ENCODE results near the gene SLCO3A1. TPM values are rescaled to one million over a fixed set of nuclear protein-coding genes. Genes with fewer than 3 reads are reported as not detected.

SLCO3A1 gene
- total and polyA plus RNA-seq, 2 of the 8 experiments (the other 6 are each of a cell fraction or from before 2014, with no cell fraction given) = 15.1 to 20.4 TPM

GRCh38 chr15:92005154-92005553, 151.6 kb downstream of the SLCO3A1 start:
- H3K36me3 ChIP-seq (ENCODE audit: control insufficient read depth in 2 of 4, insufficient read depth in 4 of 4, low read length in 3 of 4) = no peaks in the 10 kb centered on the region
- no peak overlapping the region for H3K18ac ChIP-seq (ENCODE audit: extremely low read depth, low read length)
- 0 out of 4 replicates have a peak, but pooled peaks cover 0 to 8% of the 10 kb centered on the region in 2 experiments for H3K79me2 ChIP-seq (ENCODE audit: control insufficient read depth in 1 of 2, insufficient read depth in 2 of 2, low read length in 2 of 2)
- no peak overlapping the region for H2BK20ac ChIP-seq (ENCODE audit: low read length)
- ChIA-PET CTCF (ENCODE audit: partially characterized antibody) (interaction anchor here (1.0 to 2.2 kb wide), 10 partner anchors 8 to 299 kb away, joined by 3 to 7 read pairs (median 4); no protein-coding TSS in a partner anchor), POLR2A (ENCODE audit: partially characterized antibody) (no interaction called here)
- no peak overlapping the region for H3K4ac ChIP-seq (replicated peaks; ENCODE audit: insufficient read length, low read depth, low read length)
- no peaks in the 10 kb centered on the region for H3K23me2 ChIP-seq (ENCODE audit: low read depth, low read length)
- no peak overlapping the region for H2AK5ac ChIP-seq (ENCODE audit: low read depth, low read length)
- H4K8ac ChIP-seq (ENCODE audit: extremely low read depth, insufficient read depth, low read length) = no peak overlapping the region
- no peak overlapping the region for H4K5ac ChIP-seq (ENCODE audit: insufficient read length, low read depth, low read length)
- H2BK15ac ChIP-seq (ENCODE audit: low read length) = no peak overlapping the region
- H2AFZ ChIP-seq (ENCODE audit: low read length) = no peak overlapping the region
- no peak overlapping the region for H3K4me2 ChIP-seq (ENCODE audit: insufficient read depth in 1 of 2, low read depth in 2 of 2, low read length in 2 of 2)
- H3K14ac ChIP-seq (ENCODE audit: insufficient read length) = no peak overlapping the region
- no peak overlapping the region for H2BK12ac ChIP-seq (ENCODE audit: low read depth, low read length)
- no peak overlapping the region for H3K56ac ChIP-seq (replicated peaks; ENCODE audit: insufficient read length, low read depth, low read length)
- no peak overlapping the region for H3K23ac ChIP-seq (ENCODE audit: insufficient read length)
- no peaks in the 10 kb centered on the region; the same call in 1 of the 2 replicates for H3K79me1 ChIP-seq (ENCODE audit: low read depth, low read length)
- no peak overlapping the region for H2BK120ac ChIP-seq (replicated peaks; ENCODE audit: low read depth, low read length)
- no peaks in the 10 kb centered on the region for H3K9me3 ChIP-seq (ENCODE audit: insufficient read depth in 2 of 2, low read depth in 1 of 2, low read length in 1 of 2)
- WGBS, 2 experiments (ENCODE audit: extremely low coverage in 1 of 2, insufficient coverage in 1 of 2, insufficient read length in 1 of 2, insufficient replicate concordance in 2 of 2, low coverage in 1 of 2, low lambda C conversion rate in 2 of 2, missing lambda C conversion rate in 1 of 2) = 93% methylated on average over 6 of the region's 6 CpGs; no CpG with 5 or more reads in 1 of the 2 experiments
- H3K4me3 ChIP-seq (ENCODE audit: extremely low read depth in 1 of 4, insufficient read depth in 2 of 4, low read depth in 3 of 4, low read length in 4 of 4) = no peak overlapping the region
- no peaks in the 10 kb centered on the region for H3K27me3 ChIP-seq (replicated peaks in 1 of 4; ENCODE audit: control insufficient read depth in 3 of 4, extremely low read depth in 1 of 4, insufficient read depth in 3 of 4, low read length in 3 of 4)
- no peak overlapping the region for H4K91ac ChIP-seq (replicated peaks; ENCODE audit: insufficient read length, low read length)
- H3K27ac ChIP-seq (ENCODE audit: low read depth, low read length) = no peak overlapping the region
- H3K4me1 ChIP-seq (replicated peaks in 1 of 4; ENCODE audit: control insufficient read depth in 3 of 4, insufficient read depth in 4 of 4, low read length in 3 of 4) = peaks cover 8 to 18% (median 15%) of the 10 kb centered on the region in 4 experiments
- H3K9ac ChIP-seq (replicated peaks in 1 of 4; ENCODE audit: extremely low read depth in 1 of 4, low read depth in 3 of 4, low read length in 3 of 4) = no peak overlapping the region
- H2BK5ac ChIP-seq (ENCODE audit: low read depth, low read length) = no peak overlapping the region
- FAIRE-seq (no peak), DNase-seq (ENCODE audit: low read depth in 1 of 2, low spot score in 2 of 2) (no peak)
- H4K20me1 ChIP-seq (replicated peaks in 1 of 2; ENCODE audit: control insufficient read depth in 1 of 2, insufficient read depth in 2 of 2, low read length in 2 of 2) = no peaks in the 10 kb centered on the region
- TF ChIP-seq SP4 (IDR thresholded peaks at IDR 0.05; ENCODE audit: low read length) (no peak), POU5F1 (IDR thresholded peaks at IDR 0.05; ENCODE audit: low read depth, low read length) (no peak), JUN (IDR thresholded peaks at IDR 0.05; ENCODE audit: low read depth, low read length) (no peak), ZNF274 (IDR thresholded peaks at IDR 0.05; ENCODE audit: borderline replicate concordance, extremely low read depth, low read length) (no peak), TEAD4 (IDR thresholded peaks at IDR 0.05; ENCODE audit: low read depth, low read length) (no peak), RBBP5 (IDR thresholded peaks at IDR 0.05; ENCODE audit: borderline replicate concordance, low read depth, low read length) (no peak), POLR2AphosphoS5 (IDR thresholded peaks at IDR 0.05; ENCODE audit: low read depth, low read length) (no peak), CEBPB (IDR thresholded peaks at IDR 0.05; ENCODE audit: low read depth, low read length) (no peak), TBP (IDR thresholded peaks at IDR 0.05; ENCODE audit: low read depth, low read length) (no peak)
